Chondrocyte (in vitro differentiated cells): ENCODE results near the gene CRB3. TPM values are rescaled to one million over a fixed set of nuclear protein-coding genes. Genes with fewer than 3 reads are reported as not detected.

Source experiments
- DNase-seq: peaks from one replicate; pipeline ENCODE4 v3.0.0; 2021; ENCODE audit warnings: mixed read lengths, low spot score
- H3K27ac Mint-ChIP-seq: one replicate; pipeline ENCODE4 v1.8.0; 2021; ENCODE audit warnings: mild to moderate bottlenecking, moderate library complexity, mixed read lengths; ENCODE audit not compliant: unreplicated experiment
- H3K27me3 Mint-ChIP-seq: 2 replicates; pipeline ENCODE4 v1.8.0; 2021; ENCODE audit warnings: low read depth, mixed read lengths
- H3K36me3 Mint-ChIP-seq: 2 replicates; pipeline ENCODE4 v1.8.0; 2021; ENCODE audit warnings: low read depth, mixed read lengths
- H3K4me1 Mint-ChIP-seq: 2 replicates; pipeline ENCODE4 v1.8.0; 2021; ENCODE audit warnings: low read depth, mild to moderate bottlenecking, mixed read lengths
- H3K4me3 Mint-ChIP-seq: one replicate; pipeline ENCODE4 v1.8.0; 2021; ENCODE audit warnings: mild to moderate bottlenecking, moderate library complexity, mixed read lengths; ENCODE audit not compliant: unreplicated experiment
- H3K9me3 Mint-ChIP-seq: 2 replicates; pipeline ENCODE4 v1.8.0; 2021; ENCODE audit warnings: low read depth, mixed read lengths
- total RNA-seq: library from RNA; stranded (reverse); gene quantifications from 3 replicates; pipeline ENCODE4 v1.2.1, GENCODE V29; 2021
- TF ChIP-seq, protein P1 (sequence below): fragments of 200-600 bp; sonication (generic); IDR thresholded peaks from 2 replicates; pipeline ENCODE4 v1.5.0; 2021; ENCODE audit warnings: antibody characterized with exemption, mild to moderate bottlenecking, moderate library complexity

Gene CRB3
- total RNA-seq, 1 donor from 2014 or later, result 0.32 TPM

- TF ChIP-seq, protein P1, sequence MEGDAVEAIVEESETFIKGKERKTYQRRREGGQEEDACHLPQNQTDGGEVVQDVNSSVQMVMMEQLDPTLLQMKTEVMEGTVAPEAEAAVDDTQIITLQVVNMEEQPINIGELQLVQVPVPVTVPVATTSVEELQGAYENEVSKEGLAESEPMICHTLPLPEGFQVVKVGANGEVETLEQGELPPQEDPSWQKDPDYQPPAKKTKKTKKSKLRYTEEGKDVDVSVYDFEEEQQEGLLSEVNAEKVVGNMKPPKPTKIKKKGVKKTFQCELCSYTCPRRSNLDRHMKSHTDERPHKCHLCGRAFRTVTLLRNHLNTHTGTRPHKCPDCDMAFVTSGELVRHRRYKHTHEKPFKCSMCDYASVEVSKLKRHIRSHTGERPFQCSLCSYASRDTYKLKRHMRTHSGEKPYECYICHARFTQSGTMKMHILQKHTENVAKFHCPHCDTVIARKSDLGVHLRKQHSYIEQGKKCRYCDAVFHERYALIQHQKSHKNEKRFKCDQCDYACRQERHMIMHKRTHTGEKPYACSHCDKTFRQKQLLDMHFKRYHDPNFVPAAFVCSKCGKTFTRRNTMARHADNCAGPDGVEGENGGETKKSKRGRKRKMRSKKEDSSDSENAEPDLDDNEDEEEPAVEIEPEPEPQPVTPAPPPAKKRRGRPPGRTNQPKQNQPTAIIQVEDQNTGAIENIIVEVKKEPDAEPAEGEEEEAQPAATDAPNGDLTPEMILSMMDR, result peak; percentile 77
- Mint-ChIP-seq H3K27ac (no peak within 1 kb of the TSS), H3K4me3 (no peak within 1 kb of the TSS), H3K9me3 (no peaks in the 10 kb centered on the region), H3K4me1 (no peaks in the 10 kb centered on the region), H3K36me3 (no peaks in the 10 kb centered on the region), H3K27me3 (no peaks in the 10 kb centered on the region)
- no peak for DNase-seq
These were observed 17.7 kb downstream of the CRB3 start, which contains the start of gene DENND1C for GRCh38 chr19:6481541-6482342. Gene DENND1C, minus strand, starts transcription at chr19:6481787. Its CDS starts 92 bp downstream, at chr19:6481695.

GRCh38 chr19:6482343-6482686 is 18.2 kb downstream of the CRB3 start:
- TF ChIP-seq, protein P1, result no peak
- no peak for DNase-seq
- H3K27ac Mint-ChIP-seq, result no peak overlapping the region
- H3K4me1 Mint-ChIP-seq, result no peaks in the 10 kb centered on the region
- no peaks in the 10 kb centered on the region for H3K27me3 Mint-ChIP-seq
- no peaks in the 10 kb centered on the region for H3K36me3 Mint-ChIP-seq
- H3K9me3 Mint-ChIP-seq, result no peaks in the 10 kb centered on the region
- no peak overlapping the region for H3K4me3 Mint-ChIP-seq

GRCh38 chr19:6483235-6483634 is 19.2 kb downstream of the CRB3 start:
- Mint-ChIP-seq H3K9me3 (no peaks in the 10 kb centered on the region), H3K36me3 (no peaks in the 10 kb centered on the region)

GRCh38 chr19:6484230-6484629 is 20.2 kb downstream of the CRB3 start:
- H3K4me3 Mint-ChIP-seq, result no peak overlapping the region
- no peaks in the 10 kb centered on the region for H3K36me3 Mint-ChIP-seq
- H3K27me3 Mint-ChIP-seq, result peaks cover 1% of the 10 kb centered on the region
- TF ChIP-seq, protein P1, result no peak
- no peak for DNase-seq
- H3K4me1 Mint-ChIP-seq, result no peaks in the 10 kb centered on the region
- no peak overlapping the region for H3K27ac Mint-ChIP-seq
- H3K9me3 Mint-ChIP-seq, result no peaks in the 10 kb centered on the region

More at GRCh38 chr19:6483235-6483634, 19.2 kb downstream of the CRB3 start:
- TF ChIP-seq, protein P1, result no peak
- Mint-ChIP-seq H3K27me3 (no peaks in the 10 kb centered on the region), H3K27ac (no peak overlapping the region), H3K4me3 (no peak overlapping the region), H3K4me1 (no peaks in the 10 kb centered on the region)
- DNase-seq, result no peak

GRCh38 chr19:6484831-6485230 is 20.8 kb downstream of the CRB3 start:
- no peak overlapping the region for H3K4me3 Mint-ChIP-seq
- H3K27me3 Mint-ChIP-seq, result peaks cover 7% of the 10 kb centered on the region
- TF ChIP-seq, protein P1, result no peak
- H3K4me1 Mint-ChIP-seq, result no peaks in the 10 kb centered on the region
- DNase-seq, result no peak
- H3K36me3 Mint-ChIP-seq, result no peaks in the 10 kb centered on the region
- H3K9me3 Mint-ChIP-seq, result no peaks in the 10 kb centered on the region
- H3K27ac Mint-ChIP-seq, result no peak overlapping the region
